Lower leg skin (tissue), 4 donors: Measurements from ENCODE around the gene CLNS1A. TPM values are rescaled to one million over a fixed set of nuclear protein-coding genes. Genes with fewer than 3 reads are reported as not detected.

Experiments used
- DNase-seq, 2 donors: peaks; one replicate each; pipeline ENCODE4 v3.0.0-alpha.2; 2019; ENCODE audit warnings: low spot score in 2 of 2
- H3K4me3 ChIP-seq: fragments of 200-600 bp; sonication (generic); 2 replicates; pipeline ENCODE4 v1.5.1; 2017; ENCODE audit warnings: mild to moderate bottlenecking, low read depth; ENCODE audit not compliant: poor library complexity, severe bottlenecking
- CTCF ChIP-seq, 3 donors: fragments of 450-650 bp; IDR thresholded peaks; one replicate each; pipeline ENCODE4 v1.5.1; 2016; ENCODE audit warnings: antibody characterized with exemption in 3 of 3, mild to moderate bottlenecking in 3 of 3, moderate library complexity in 2 of 3
- POLR2A ChIP-seq, 2 donors: fragments of 450-650 bp; IDR thresholded peaks; one replicate each; pipeline ENCODE4 v1.6.1; 2016 to 2017; ENCODE audit warnings: antibody characterized with exemption in 2 of 2, mild to moderate bottlenecking in 1 of 2, moderate library complexity in 1 of 2
- WGBS, 2 donors: methylation state at CpG; one replicate each; pipeline ENCODE4 v1.1.5; 2018; 5-methylcytosine and 5-hydroxymethylcytosine counted together
- intact Hi-C: fragments of 100-400 bp; cut with DNase I; formaldehyde crosslinking; loops from one replicate; pipeline ENCODE4 v1.15.0; 2023; ENCODE audit warnings: low total_unique reads
- total RNA-seq, 4 donors: library from RNA; depleted of rRNA; stranded (reverse); fragments of >200 nt; gene quantifications; one replicate each; pipeline ENCODE4 v1.1.0, GENCODE V29; 2016

The CLNS1A gene
- total RNA-seq = 10 to 100 TPM; 57.3 to 89.1 (median 65.4) TPM

GRCh38 chr11:77637345-77638165 lies at the start of gene CLNS1A:
CLNS1A (minus strand) TSS chr11:77637794; CDS start chr11:77637714, 80 bp downstream.
- H3K4me3 ChIP-seq = peak within 1 kb of the TSS; percentile 98
- intact Hi-C loops = no loop called here
- peak; percentile 87 to 97 for DNase-seq
- 0 to 1% methylated on average over 36 to 41 of the region's 41 CpGs for WGBS, 2 donors
- peak in 1 of 2 donors; percentile 13 for TF ChIP-seq POLR2A (IDR thresholded peaks at IDR 0.05)
- no peak for TF ChIP-seq CTCF (IDR thresholded peaks at IDR 0.05)

GRCh38 chr11:77687088-77687487 lies 49.5 kb upstream of the CLNS1A start:
- no peak for DNase-seq
- H3K4me3 ChIP-seq = no peak overlapping the region
- TF ChIP-seq POLR2A (IDR thresholded peaks at IDR 0.05) (no peak), CTCF (IDR thresholded peaks at IDR 0.05) (no peak)
- intact Hi-C loops = no loop called here

- H3K4me3 ChIP-seq = no peak overlapping the region
- no peak for DNase-seq
- 90 to 95% methylated on average over 3 of the region's 3 CpGs for WGBS, 2 donors
- intact Hi-C loops = no loop called here
- TF ChIP-seq CTCF (IDR thresholded peaks at IDR 0.05) = no peak
- no peak for TF ChIP-seq POLR2A (IDR thresholded peaks at IDR 0.05)
These were observed 39.5 kb upstream of the CLNS1A start for GRCh38 chr11:77677138-77677537.

- 97 to 100% methylated on average over 1 of the region's 1 CpG for WGBS, 2 donors
- no peak overlapping the region for H3K4me3 ChIP-seq
- DNase-seq = no peak
These were observed 34.7 kb upstream of the CLNS1A start for GRCh38 chr11:77672264-77672663.

GRCh38 chr11:77669848-77670511 lies 32.4 kb upstream of the CLNS1A start:
- intact Hi-C loops = no loop called here
- 93 to 95% methylated on average over 2 of the region's 2 CpGs for WGBS, 2 donors
- no peak for TF ChIP-seq CTCF (IDR thresholded peaks at IDR 0.05)
- no peak overlapping the region for H3K4me3 ChIP-seq
- DNase-seq = no peak

More at GRCh38 chr11:77672264-77672663, 34.7 kb upstream of the CLNS1A start:
- intact Hi-C loops = no loop called here
- no peak for TF ChIP-seq CTCF (IDR thresholded peaks at IDR 0.05)
- no peak for TF ChIP-seq POLR2A (IDR thresholded peaks at IDR 0.05)
